GM11168 (cell line): ENCODE results near the gene PTPRZ1.

ENCODE experiments used
- in situ Hi-C: fragments of 300-500 bp; cut with MboI; formaldehyde crosslinking; loops from one replicate; pipeline ENCODE4 v1.12.0; 2022; ENCODE audit warnings: low sequenced_read_pairs; ENCODE audit not compliant: unreplicated experiment

PTPRZ1 gene

GRCh38 chr7:122035876-122036275 is 162.9 kb downstream of the PTPRZ1 start:
- in situ Hi-C loops: no loop called here

GRCh38 chr7:122038134-122038533 is 165.2 kb downstream of the PTPRZ1 start:
- in situ Hi-C loops: no loop called here

GRCh38 chr7:122038904-122039303 is 165.9 kb downstream of the PTPRZ1 start:
- in situ Hi-C loops: no loop called here

GRCh38 chr7:122040147-122040546 is 167.2 kb downstream of the PTPRZ1 start:
- in situ Hi-C loops: no loop called here

- in situ Hi-C loops: no loop called here
These were observed 173.4 kb downstream of the PTPRZ1 start for GRCh38 chr7:122046402-122046801.

GRCh38 chr7:122054393-122054792 is 181.4 kb downstream of the PTPRZ1 start:
- in situ Hi-C loops: no loop called here

GRCh38 chr7:122055073-122055472 is 182.1 kb downstream of the PTPRZ1 start:
- in situ Hi-C loops: no loop called here

- in situ Hi-C loops: no loop called here
These were observed 184.0 kb downstream of the PTPRZ1 start for GRCh38 chr7:122056977-122057376.

GRCh38 chr7:122059542-122059941 is 186.6 kb downstream of the PTPRZ1 start:
- in situ Hi-C loops: no loop called here

- in situ Hi-C loops: no loop called here
These were observed 190.2 kb downstream of the PTPRZ1 start for GRCh38 chr7:122063146-122063545.

GRCh38 chr7:122064971-122065370 is 192.0 kb downstream of the PTPRZ1 start:
- in situ Hi-C loops: no loop called here

GRCh38 chr7:122067077-122067476 is 194.1 kb downstream of the PTPRZ1 start:
- in situ Hi-C loops: no loop called here

GRCh38 chr7:122068046-122068445 is 195.1 kb downstream of the PTPRZ1 start:
- in situ Hi-C loops: no loop called here

GRCh38 chr7:122068999-122069398 is 196.0 kb downstream of the PTPRZ1 start:
- in situ Hi-C loops: no loop called here

GRCh38 chr7:122070062-122070461 is 197.1 kb downstream of the PTPRZ1 start:
- in situ Hi-C loops: no loop called here

GRCh38 chr7:122070834-122071233 is 197.9 kb downstream of the PTPRZ1 start:
- in situ Hi-C loops: no loop called here

GRCh38 chr7:122072272-122072671 is 199.3 kb downstream of the PTPRZ1 start:
- in situ Hi-C loops: no loop called here

GRCh38 chr7:122072924-122073599 is 200.1 kb downstream of the PTPRZ1 start:
- in situ Hi-C loops: no loop called here

- in situ Hi-C loops: no loop called here
These were observed 200.7 kb downstream of the PTPRZ1 start for GRCh38 chr7:122073635-122074034.

GRCh38 chr7:122082160-122082559 is 209.2 kb downstream of the PTPRZ1 start:
- in situ Hi-C loops: no loop called here

- in situ Hi-C loops: no loop called here
These were observed 209.7 kb downstream of the PTPRZ1 start for GRCh38 chr7:122082670-122083069.

- in situ Hi-C loops: no loop called here
These were observed 220.2 kb downstream of the PTPRZ1 start for GRCh38 chr7:122092964-122093797.
